ENCODE results near the gene VSTM1.
"Not testable (repeated sequence)": the region's sequence is repeated elsewhere in the genome, so short reads cannot be mapped to it uniquely, and the experiment has no call there.

Gene VSTM1, protein sequence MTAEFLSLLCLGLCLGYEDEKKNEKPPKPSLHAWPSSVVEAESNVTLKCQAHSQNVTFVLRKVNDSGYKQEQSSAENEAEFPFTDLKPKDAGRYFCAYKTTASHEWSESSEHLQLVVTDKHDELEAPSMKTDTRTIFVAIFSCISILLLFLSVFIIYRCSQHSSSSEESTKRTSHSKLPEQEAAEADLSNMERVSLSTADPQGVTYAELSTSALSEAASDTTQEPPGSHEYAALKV

GRCh38 chr19:54063350-54064116 is at the start of gene VSTM1:
Gene VSTM1 (minus strand): TSS chr19:54063897. CDS start chr19:54063777, 120 bp downstream.
- DNase-seq (ENCODE audit: low spot score) = no peak

DNA sequence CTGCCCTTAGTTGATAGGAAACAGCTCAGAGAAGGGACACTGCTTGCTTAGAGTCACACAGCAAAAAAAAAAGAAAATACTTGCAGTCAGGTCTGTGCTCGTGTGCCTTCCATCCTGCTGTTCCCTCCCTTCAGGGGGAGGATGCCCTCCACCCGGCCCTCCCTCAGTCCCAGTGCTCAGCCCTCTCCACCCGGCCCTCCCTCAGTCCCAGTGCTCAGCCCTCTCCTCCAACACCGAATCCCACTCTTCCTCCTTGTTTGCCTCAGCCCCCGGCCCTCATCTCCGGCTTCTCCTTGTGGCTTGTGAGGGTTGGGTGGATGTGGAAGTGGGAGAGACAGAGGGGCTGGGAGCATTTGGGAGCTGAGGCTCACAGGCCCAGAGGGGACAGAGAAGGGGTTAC is 46.0 kb upstream of the VSTM1 start:
- DNase-seq (ENCODE audit: low spot score) = no peak

DNA sequence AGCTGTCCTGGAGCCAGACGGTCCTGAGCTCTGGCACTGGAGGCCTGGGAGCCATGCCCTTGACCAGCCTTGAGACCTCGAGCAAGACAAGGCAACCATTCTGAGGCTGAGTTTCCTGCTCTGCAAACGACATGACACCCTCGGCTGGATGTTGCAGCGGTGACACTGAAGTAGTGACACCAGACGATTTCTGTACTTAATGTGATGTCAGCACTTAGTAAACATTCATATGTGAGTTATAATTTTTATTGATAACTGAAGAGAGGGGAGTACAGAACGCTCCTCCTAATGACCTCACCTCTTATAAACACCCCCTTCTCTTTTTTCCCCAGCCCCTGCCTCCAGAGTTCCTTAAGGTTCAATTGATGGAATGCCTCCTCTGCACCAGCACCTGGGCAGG is 44.8 kb upstream of the VSTM1 start:
- no peak for DNase-seq (ENCODE audit: low spot score)

DNA sequence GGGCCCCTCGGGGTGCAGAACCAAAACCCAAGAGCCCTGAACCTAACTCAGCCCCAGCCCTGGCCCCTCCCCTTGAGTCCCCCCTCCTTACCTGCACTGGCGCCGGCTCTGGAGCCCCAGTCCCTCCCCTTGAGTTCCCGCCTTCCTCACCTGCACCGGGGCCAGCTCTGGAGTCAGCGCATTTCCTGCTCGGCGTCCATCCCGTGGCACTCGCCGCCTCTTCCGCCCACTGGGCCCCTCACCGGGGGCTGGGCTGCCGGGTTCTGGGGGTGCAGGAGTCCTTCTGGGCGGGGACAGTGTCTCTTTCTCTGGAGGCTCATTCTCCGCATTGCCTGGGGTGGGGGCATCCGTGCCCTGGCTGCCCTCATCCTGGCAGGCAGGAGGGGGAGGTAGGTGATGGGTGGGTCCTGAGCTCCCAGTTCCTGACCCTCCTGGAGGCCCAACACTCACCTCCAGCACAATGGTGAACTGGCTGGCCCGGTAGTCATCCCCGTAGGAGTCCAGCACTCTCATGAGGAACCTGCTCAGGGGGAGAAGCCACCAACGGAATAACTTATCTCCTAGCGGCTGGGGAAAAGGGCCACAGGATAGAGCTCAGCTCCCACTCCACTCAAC is 44.3 kb upstream of the VSTM1 start:
- DNase-seq (ENCODE audit: low spot score) = no peak

- no peak for DNase-seq (ENCODE audit: low spot score)
These were observed 43.0 kb upstream of the VSTM1 start for GRCh38 chr19:54106716-54107115.

- no peak for DNase-seq (ENCODE audit: low spot score)
These were observed 42.1 kb upstream of the VSTM1 start for GRCh38 chr19:54105796-54106195.

DNA sequence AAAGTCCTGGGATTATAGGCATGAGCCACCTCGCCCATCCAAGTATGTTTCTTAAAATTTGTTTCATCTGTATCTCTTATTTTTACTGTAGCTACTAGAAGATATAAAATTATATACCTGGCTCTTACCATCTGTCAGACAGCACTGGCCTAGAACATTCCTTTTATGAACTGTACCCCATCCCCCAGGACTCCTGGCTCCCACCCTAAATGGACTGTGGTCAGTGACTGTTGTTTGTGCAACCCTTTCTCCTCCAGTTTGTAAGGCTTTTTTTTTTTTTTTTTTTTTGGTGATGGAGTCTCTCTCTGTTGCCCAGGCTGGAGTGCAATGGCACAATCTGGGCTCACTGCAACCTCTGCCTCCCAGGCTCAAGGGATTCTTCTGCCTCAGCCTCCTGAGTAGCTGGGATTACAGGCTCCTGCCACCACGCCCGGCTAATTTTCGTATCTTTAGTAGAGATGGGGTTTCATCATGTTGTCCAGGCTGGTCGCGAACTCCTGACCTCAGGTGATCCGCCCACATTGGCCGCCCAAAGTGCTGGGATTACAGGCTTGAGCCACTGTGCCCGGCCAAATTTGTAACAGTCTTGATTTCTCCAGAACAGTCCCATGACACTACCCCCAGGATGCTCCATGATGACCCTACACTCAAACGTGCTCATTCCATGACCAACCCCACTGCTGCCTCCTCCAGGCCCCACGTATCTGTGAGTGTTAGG is 41.5 kb upstream of the VSTM1 start:
- DNase-seq (ENCODE audit: low spot score) = no peak

DNA sequence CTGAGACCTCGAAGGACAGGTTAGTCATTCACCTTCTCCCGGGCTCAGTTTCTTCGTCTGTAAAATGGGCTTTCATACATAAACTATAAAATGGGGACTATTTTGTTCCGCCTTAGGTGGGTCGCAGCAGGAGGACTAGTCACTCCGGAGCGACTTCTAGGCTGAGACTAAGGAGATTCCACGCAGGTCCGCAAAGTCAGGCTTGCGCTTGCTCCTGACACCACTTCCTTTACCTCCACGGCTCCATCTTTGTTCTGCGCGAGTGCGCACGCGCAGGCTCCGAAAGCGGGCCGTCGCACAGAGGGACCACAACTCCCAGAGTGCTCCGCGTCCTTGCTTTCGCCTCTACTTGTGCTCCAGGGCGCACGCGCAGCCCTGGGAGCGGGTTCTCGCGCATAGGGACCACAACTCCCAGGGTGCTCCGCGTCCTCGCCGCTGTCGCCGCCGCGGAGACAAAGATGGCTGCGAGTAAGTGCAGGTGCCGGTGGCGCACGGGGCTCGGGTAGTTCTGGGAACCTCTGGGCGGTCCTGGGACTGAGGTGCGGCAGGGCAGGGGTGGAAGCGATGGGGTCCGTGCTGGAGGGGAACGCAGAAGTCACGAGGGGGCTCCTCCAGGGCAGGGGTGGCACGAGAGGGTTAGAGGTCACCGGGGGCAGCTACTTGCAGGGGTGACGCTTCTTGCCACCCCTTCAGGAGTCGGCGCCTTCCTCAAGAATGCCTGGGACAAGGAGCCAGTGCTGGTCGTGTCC is 38.9 kb upstream of the VSTM1 start, which contains the start of gene NDUFA3:
Gene NDUFA3, plus strand, starts transcription at position 435 of the 749 bp plus-strand sequence. Its CDS starts 24 bp downstream, at position 459.
- DNase-seq (ENCODE audit: low spot score) = peak; percentile 98

DNA sequence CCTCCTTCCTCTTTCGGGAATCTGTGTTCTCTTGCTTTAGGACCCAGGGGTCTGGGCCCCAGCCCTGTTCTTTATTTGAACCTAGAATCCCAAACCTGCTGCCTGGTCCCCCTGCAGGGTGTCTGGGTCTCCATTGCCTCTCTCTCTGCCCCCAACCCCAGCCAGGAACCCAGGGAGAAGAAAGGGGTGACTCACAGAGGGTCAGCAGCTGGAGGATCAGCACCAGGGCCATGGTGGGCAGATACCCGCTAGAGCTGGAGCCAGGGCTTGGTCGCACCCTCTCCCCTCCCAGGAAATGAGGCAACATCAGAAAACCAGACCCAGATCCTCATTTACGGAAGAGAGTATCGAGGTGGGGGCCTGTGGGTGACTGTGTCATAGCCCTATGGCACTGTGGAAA is 36.9 kb upstream of the VSTM1 start, which contains the start of gene OSCAR:
Gene OSCAR, minus strand, starts transcription at position 243 of the 400 bp plus-strand sequence. Its CDS starts 11 bp downstream, at position 232.
- no peak for DNase-seq (ENCODE audit: low spot score)

DNA sequence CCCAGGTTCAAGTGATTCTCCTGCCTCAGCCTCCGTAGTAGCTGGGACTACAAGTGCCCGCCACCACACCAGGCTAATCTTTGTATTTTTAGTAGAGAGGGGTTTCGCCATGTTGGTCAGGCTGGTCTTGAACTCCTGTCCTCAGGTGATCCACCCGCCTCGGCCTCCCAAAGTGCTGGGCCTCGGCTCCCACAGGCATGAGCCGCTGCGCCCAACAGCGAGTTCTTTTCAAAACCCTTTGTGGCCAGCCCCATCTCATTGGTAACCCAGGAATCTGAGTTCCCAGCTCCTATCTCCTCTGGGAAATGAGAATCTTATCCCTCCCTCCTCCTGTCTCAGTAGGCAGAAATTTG is 36.2 kb upstream of the VSTM1 start:
- DNase-seq (ENCODE audit: low spot score) = not testable (repeated sequence)

GRCh38 chr19:54099190-54099902 is 35.6 kb upstream of the VSTM1 start:
- no peak for DNase-seq (ENCODE audit: low spot score)

DNA sequence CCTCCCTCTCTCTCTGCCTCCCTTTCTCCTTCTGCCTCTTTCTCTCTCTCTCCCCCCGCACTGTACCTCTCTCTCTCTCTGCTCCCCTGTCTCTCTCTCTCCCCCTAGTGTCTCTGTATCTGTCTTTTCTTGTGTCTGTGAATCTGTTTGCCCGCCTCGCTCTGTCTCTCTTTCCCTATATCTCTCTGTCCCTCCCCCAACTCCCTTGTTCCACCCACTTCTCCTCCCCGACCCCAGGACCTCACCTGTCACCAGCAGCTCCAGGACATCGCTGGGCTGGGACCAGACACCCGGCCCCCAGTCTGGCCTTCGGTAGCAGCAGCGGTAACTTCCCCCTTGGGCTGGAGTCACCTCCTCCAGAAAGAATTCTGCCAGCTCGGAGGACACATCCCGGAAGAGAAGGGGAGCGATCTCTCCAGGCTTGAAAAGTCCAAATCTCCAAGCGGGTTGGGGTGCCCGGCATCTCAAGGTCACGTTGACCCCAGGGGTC is 33.0 kb upstream of the VSTM1 start:
- no peak for DNase-seq (ENCODE audit: low spot score)

- not testable (repeated sequence) for DNase-seq (ENCODE audit: low spot score)
These were observed 32.3 kb upstream of the VSTM1 start for GRCh38 chr19:54095859-54096616.

GRCh38 chr19:54095136-54095858 is 31.6 kb upstream of the VSTM1 start:
- no peak for DNase-seq (ENCODE audit: low spot score)

- no peak for DNase-seq (ENCODE audit: low spot score)
These were observed 30.8 kb upstream of the VSTM1 start for GRCh38 chr19:54094426-54095000.

GRCh38 chr19:54084410-54084809 is 20.7 kb upstream of the VSTM1 start:
- no peak for DNase-seq (ENCODE audit: low spot score)

DNA sequence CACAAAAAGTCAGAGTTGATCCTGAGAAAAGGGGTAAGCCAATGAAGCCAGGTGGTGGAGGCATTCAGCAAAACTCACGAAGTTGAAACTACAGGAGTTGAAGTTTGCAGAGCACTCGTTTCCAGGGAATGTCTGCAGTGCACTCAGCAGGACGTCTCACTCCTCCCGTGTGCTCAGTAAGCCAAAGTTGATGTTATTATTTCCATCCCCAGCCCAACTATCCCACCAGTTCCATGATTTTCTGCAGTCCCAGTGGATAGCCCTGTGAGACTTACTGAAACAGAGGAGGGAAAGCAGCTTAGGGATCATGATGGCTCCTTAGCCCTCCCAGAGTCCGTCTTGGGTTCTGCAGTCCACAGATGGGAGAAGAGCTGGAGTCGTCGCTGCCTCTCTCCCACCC is 17.3 kb upstream of the VSTM1 start, which contains the start of gene TARM1:
Gene TARM1, minus strand, starts transcription at position 334 of the 400 bp plus-strand sequence. Its CDS starts 25 bp downstream, at position 309.
- no peak for DNase-seq (ENCODE audit: low spot score)

- DNase-seq (ENCODE audit: low spot score) = no peak
These were observed 13.6 kb upstream of the VSTM1 start for GRCh38 chr19:54077334-54077733.

GRCh38 chr19:54074851-54075250 is 11.2 kb upstream of the VSTM1 start:
- DNase-seq (ENCODE audit: low spot score) = no peak
